Adrenal gland (tissue), 12 donors: ENCODE data around the gene MAGI1. TPM values are rescaled to one million over a fixed set of nuclear protein-coding genes. Genes with fewer than 3 reads are reported as not detected.

Experiments used
- DNase-seq, 7 donors: peaks; one replicate each; pipeline ENCODE4 v3.0.0-alpha.2; 2019 to 2020
- H3K27ac ChIP-seq, 5 donors: fragments of 200-600 bp; sonication (generic) in 4 of 5; 1 replicate in 3 of 5; 2 replicates in 2 of 5; pipeline versions ENCODE4 v1.5.1 to v1.8.0; 2016 to 2020; ENCODE audit warnings: mild to moderate bottlenecking in 1 of 5
- H3K27me3 ChIP-seq: fragments of 200-600 bp; 2 replicates; pipeline ENCODE4 v1.8.0; 2021
- H3K36me3 ChIP-seq, 2 donors: fragments of 200-600 bp; replicated peaks in 1 of 2; 1 replicate in 1 of 2; 2 replicates in 1 of 2; pipeline versions ENCODE4 v1.5.1 to v1.8.0; 2018 to 2022
- H3K4me1 ChIP-seq, 2 donors: fragments of 200-600 bp; replicated peaks in 1 of 2; 1 replicate in 1 of 2; 2 replicates in 1 of 2; pipeline versions ENCODE4 v1.5.1 to v1.8.0; 2018 to 2021
- H3K4me3 ChIP-seq, 4 donors: fragments of 200-600 bp; sonication (generic) in 3 of 4; one replicate each; pipeline ENCODE4 v1.5.1; 2016 to 2018
- H3K9me3 ChIP-seq, 3 donors: fragments of 200-600 bp; sonication (generic) in 1 of 3; replicated peaks in 1 of 3; 1 replicate in 2 of 3; 2 replicates in 1 of 3; pipeline versions ENCODE4 v1.5.1 to v1.8.0; 2016 to 2021
- CTCF ChIP-seq, 6 experiments: fragments of 450-650 bp in 4 of 6; fragments of 200-600 bp in 2 of 6; sonication (generic) in 1 of 6; IDR thresholded peaks; 1 replicate in 5 of 6; 2 replicates in 1 of 6; pipeline versions ENCODE4 v1.5.1 to v1.8.0; 2016 to 2021; ENCODE audit warnings: antibody characterized with exemption in 6 of 6, mild to moderate bottlenecking in 2 of 6, moderate library complexity in 1 of 6
- POLR2A ChIP-seq, 2 donors: fragments of 450-650 bp; IDR thresholded peaks; one replicate each; pipeline ENCODE4 v1.6.1; 2017; ENCODE audit warnings: antibody characterized with exemption in 2 of 2, mild to moderate bottlenecking in 2 of 2, moderate library complexity in 1 of 2
- WGBS, 4 donors: extraction: QIAGEN DNeasy Blood & Tissue Kit in 2 of 4; methylation state at CpG; one replicate each; pipeline versions ENCODE4 v1.1.5 to v1.1.7; 2013 to 2017; 5-methylcytosine and 5-hydroxymethylcytosine counted together
- intact Hi-C, 2 donors: fragments of 100-400 bp; cut with DNase I; formaldehyde crosslinking; loops; one replicate each; pipeline versions ENCODE4 v1.14.1 to v1.15.0; 2022 to 2023
- polyA plus RNA-seq, 3 donors: library from polyadenylated mRNA; stranded (reverse); fragments of 200-250 nt in 2 of 3; fragments of 350-450 nt in 1 of 3; fragmentation: Illumina TruSeq in 1 of 3; extraction: RNeasy Lipid Tissue Mini Kit (QIAGEN cat#74804) in 1 of 3; gene quantifications; one replicate each; pipeline ENCODE4 v1.2.3, GENCODE V29; 2013 to 2014
- total RNA-seq, 9 donors: library from RNA; depleted of rRNA in 4 of 9; stranded (reverse); fragments of >200 nt in 4 of 9; fragments of 120-200 nt in 1 of 9; fragmentation: NEBNext Ultra II Directional in 1 of 9; extraction: Animal tissue kit (Norgen Biotek cat#: 25700) in 1 of 9; gene quantifications; one replicate each; pipeline versions ENCODE4 v1.1.0 to v1.2.4, GENCODE V29; 2013 to 2023
- donor health status: healthy with polysubstance abuse.
- donor health status: Bipolar disorder and iron deficiency.
- donor health status: DM: yes; HTN: yes; CAD: no.
- donor health status: DM: no; HTN: no; CAD: no.
- donor health status: DM: no; HTN: no; CAD: no.
- donor health status: DM: yes; HTN: yes; CAD: no.

The MAGI1 gene
- total and polyA plus RNA-seq, 12 donors, result 4.8 to 31.6 (median 18.5) TPM

- H3K27ac ChIP-seq, result no peak overlapping the region
- H3K36me3 ChIP-seq, result no peaks in the 10 kb centered on the region
- no peaks in the 10 kb centered on the region for H3K4me1 ChIP-seq
- WGBS, 4 donors, result 82 to 94% (median 89%) methylated on average over 7 of the region's 7 CpGs
- H3K27me3 ChIP-seq, result no peaks in the 10 kb centered on the region
- H3K9me3 ChIP-seq, result no peaks in the 10 kb centered on the region
- H3K4me3 ChIP-seq, result no peak overlapping the region
- DNase-seq, result no peak
- intact Hi-C loops, result no loop called here
- TF ChIP-seq CTCF (IDR thresholded peaks at IDR 0.05), result no peak
- TF ChIP-seq POLR2A (IDR thresholded peaks at IDR 0.05), result no peak
Observed at GRCh38 chr3:65444447-65444815, 594.3 kb downstream of the MAGI1 start.

GRCh38 chr3:65443739-65444446 lies 594.8 kb downstream of the MAGI1 start:
- no peak overlapping the region for H3K27ac ChIP-seq
- no peaks in the 10 kb centered on the region for H3K9me3 ChIP-seq
- no peak for DNase-seq
- H3K4me3 ChIP-seq, result no peak overlapping the region
- TF ChIP-seq CTCF (IDR thresholded peaks at IDR 0.05), result no peak
- TF ChIP-seq POLR2A (IDR thresholded peaks at IDR 0.05), result no peak
- H3K4me1 ChIP-seq, result no peaks in the 10 kb centered on the region
- no peaks in the 10 kb centered on the region for H3K27me3 ChIP-seq
- intact Hi-C loops, result no loop called here
- 90 to 96% (median 94%) methylated on average over 4 of the region's 4 CpGs for WGBS, 4 donors
- H3K36me3 ChIP-seq, result no peaks in the 10 kb centered on the region

GRCh38 chr3:65439641-65440284 lies 599.0 kb downstream of the MAGI1 start:
- no peaks in the 10 kb centered on the region for H3K4me1 ChIP-seq
- no peaks in the 10 kb centered on the region for H3K36me3 ChIP-seq
- no peak overlapping the region for H3K4me3 ChIP-seq
- 16 to 35% (median 23%) methylated on average over 3 to 6 of the region's 6 CpGs for WGBS, 4 donors
- H3K27me3 ChIP-seq, result no peaks in the 10 kb centered on the region
- intact Hi-C loops, result loop anchor here (10.0 kb wide), 2 partner anchors 235 to 295 kb away; no protein-coding TSS in a partner anchor
- no peak overlapping the region for H3K27ac ChIP-seq
- TF ChIP-seq CTCF (IDR thresholded peaks at IDR 0.05), result peak; percentile 26 to 75 (median 52)
- TF ChIP-seq POLR2A (IDR thresholded peaks at IDR 0.05), result no peak
- H3K9me3 ChIP-seq, result no peaks in the 10 kb centered on the region
- DNase-seq, result peak; percentile 47 to 84 (median 58)

- no peak overlapping the region for H3K4me3 ChIP-seq
- WGBS, 4 donors, result 93 to 98% (median 97%) methylated on average over 1 of the region's 1 CpG
- no peak overlapping the region for H3K27ac ChIP-seq
- H3K27me3 ChIP-seq, result no peaks in the 10 kb centered on the region
- TF ChIP-seq POLR2A (IDR thresholded peaks at IDR 0.05) (no peak), CTCF (IDR thresholded peaks at IDR 0.05) (no peak)
- no peaks in the 10 kb centered on the region for H3K36me3 ChIP-seq
- H3K9me3 ChIP-seq, result no peaks in the 10 kb centered on the region
- no peak for DNase-seq
- H3K4me1 ChIP-seq, result no peaks in the 10 kb centered on the region
- intact Hi-C loops, result loop anchor here (10.0 kb wide), 2 partner anchors 236 to 296 kb away; no protein-coding TSS in a partner anchor
Observed at GRCh38 chr3:65438612-65439011, 600.1 kb downstream of the MAGI1 start.
